ENCODE data around the gene DUOX2.
A peak's percentile ranks its signal among the peaks of the same experiment; 100 is the strongest.

The DUOX2 gene

GRCh38 chr15:45114076-45114750, at the start of gene DUOX2, which contains the start of gene DUOXA2:
TSS of gene DUOX2 (minus strand) at chr15:45114172. CDS start at chr15:45113411, 761 bp downstream.
TSS of gene DUOXA2 (plus strand) at chr15:45114326. CDS start at chr15:45114606, 280 bp downstream.
- DNase-seq, result no peak

- DNase-seq, result no peak
Measured at GRCh38 chr15:45163508-45163856, 49.5 kb upstream of the DUOX2 start.

- peak; percentile 58 for DNase-seq
Measured at GRCh38 chr15:45162771-45163507, 49.0 kb upstream of the DUOX2 start.

GRCh38 chr15:45161666-45162065, 47.7 kb upstream of the DUOX2 start:
- DNase-seq, result no peak

GRCh38 chr15:45157974-45158373, 44.0 kb upstream of the DUOX2 start:
- DNase-seq, result peak; percentile 19

GRCh38 chr15:45156744-45157455, 42.9 kb upstream of the DUOX2 start:
- peak; percentile 20 for DNase-seq

GRCh38 chr15:45155739-45156138, 41.8 kb upstream of the DUOX2 start:
- no peak for DNase-seq

GRCh38 chr15:45151998-45152828, 38.2 kb upstream of the DUOX2 start:
- no peak for DNase-seq

- DNase-seq, result no peak
Measured at GRCh38 chr15:45150997-45151396, 37.0 kb upstream of the DUOX2 start.

GRCh38 chr15:45150481-45150880, 36.5 kb upstream of the DUOX2 start:
- DNase-seq, result no peak

- DNase-seq, result no peak
Measured at GRCh38 chr15:45149060-45149459, 35.1 kb upstream of the DUOX2 start.

GRCh38 chr15:45148076-45149059, 34.4 kb upstream of the DUOX2 start:
- DNase-seq, result no peak

GRCh38 chr15:45147606-45148005, 33.6 kb upstream of the DUOX2 start:
- DNase-seq, result no peak

- no peak for DNase-seq
Measured at GRCh38 chr15:45146405-45146804, 32.4 kb upstream of the DUOX2 start.

- DNase-seq, result no peak
Measured at GRCh38 chr15:45144775-45145174, 30.8 kb upstream of the DUOX2 start.

GRCh38 chr15:45143946-45144345, 30.0 kb upstream of the DUOX2 start:
- DNase-seq, result no peak

- no peak for DNase-seq
Measured at GRCh38 chr15:45143056-45143455, 29.1 kb upstream of the DUOX2 start.

- DNase-seq, result no peak
Measured at GRCh38 chr15:45141386-45141785, 27.4 kb upstream of the DUOX2 start.

- DNase-seq, result no peak
Measured at GRCh38 chr15:45140557-45141250, 26.7 kb upstream of the DUOX2 start.

GRCh38 chr15:45139770-45140169, 25.8 kb upstream of the DUOX2 start:
- no peak for DNase-seq

Data from activated CD4-positive, alpha-beta T cell treated with anti-CD3 and anti-CD28 coated beads, Interleukin-2, amount 50 U/mL, for 16 hours (primary cell).